Mesodermal cell (in vitro differentiated cells): ENCODE measurements around the gene FOXJ1.
A peak's percentile ranks its signal among the peaks of the same experiment; 100 is the strongest.

ENCODE experiments used
- H3K27ac ChIP-seq: 2 replicates; pipeline ENCODE4 v1.7.0; 2013; ENCODE audit warnings: mild to moderate bottlenecking, low read depth, low read length, moderate library complexity; ENCODE audit not compliant: severe bottlenecking
- H3K36me3 ChIP-seq: 2 replicates; pipeline ENCODE4 v1.7.1; 2013; ENCODE audit warnings: mild to moderate bottlenecking, low read length, moderate library complexity; ENCODE audit not compliant: control insufficient read depth, insufficient read depth
- H3K4me1 ChIP-seq: one replicate; pipeline ENCODE4 v1.7.1; 2013; ENCODE audit warnings: mild to moderate bottlenecking, low read length; ENCODE audit not compliant: insufficient read depth, control insufficient read depth, poor library complexity, severe bottlenecking
- H3K4me3 ChIP-seq: 2 replicates; pipeline ENCODE4 v1.7.0; 2013; ENCODE audit warnings: low read length, control low read depth, mild to moderate bottlenecking; ENCODE audit not compliant: insufficient read depth, poor library complexity, severe bottlenecking; ENCODE audit errors: extremely low read depth
- H3K9me3 ChIP-seq: 2 replicates; pipeline ENCODE4 v1.7.1; 2013; ENCODE audit warnings: mild to moderate bottlenecking, low read length, moderate library complexity; ENCODE audit not compliant: control insufficient read depth
- WGBS, 2 experiments: methylation state at CpG; one replicate each; pipeline ENCODE4 v1.1.5; 2013; ENCODE audit warnings: missing lambda C conversion rate in 2 of 2; ENCODE audit not compliant: insufficient coverage in 2 of 2; 5-methylcytosine and 5-hydroxymethylcytosine counted together

The FOXJ1 gene

GRCh38 chr17:76122431-76123190, 18.4 kb downstream of the FOXJ1 start:
- WGBS, 2 experiments, result 86 to 88% methylated on average over 19 to 22 of the region's 24 CpGs
- Histone ChIP-seq H3K4me1 (no peaks in the 10 kb centered on the region), H3K36me3 (no peaks in the 10 kb centered on the region), H3K9me3 (no peaks in the 10 kb centered on the region), H3K27ac (no peak overlapping the region), H3K4me3 (no peak overlapping the region)

- Histone ChIP-seq H3K9me3 (no peaks in the 10 kb centered on the region), H3K4me1 (no peaks in the 10 kb centered on the region), H3K4me3 (no peak overlapping the region), H3K36me3 (no peaks in the 10 kb centered on the region), H3K27ac (no peak overlapping the region)
- 64 to 72% methylated on average over 25 to 42 of the region's 42 CpGs for WGBS, 2 experiments
Observed at GRCh38 chr17:76121932-76122430, 19.1 kb downstream of the FOXJ1 start.

- Histone ChIP-seq H3K36me3 (no peaks in the 10 kb centered on the region), H3K4me3 (no peak overlapping the region), H3K9me3 (no peaks in the 10 kb centered on the region), H3K4me1 (no peaks in the 10 kb centered on the region), H3K27ac (no peak overlapping the region)
- 80% methylated on average over 5 of the region's 5 CpGs for WGBS, 2 experiments
Observed at GRCh38 chr17:76120658-76121008, 20.4 kb downstream of the FOXJ1 start.

GRCh38 chr17:76119409-76120371, 21.4 kb downstream of the FOXJ1 start:
- Histone ChIP-seq H3K27ac (no peak overlapping the region), H3K4me1 (no peaks in the 10 kb centered on the region), H3K4me3 (no peak overlapping the region), H3K9me3 (no peaks in the 10 kb centered on the region), H3K36me3 (no peaks in the 10 kb centered on the region)
- 73 to 77% methylated on average over 15 to 18 of the region's 19 CpGs for WGBS, 2 experiments

GRCh38 chr17:76115138-76115754, 25.8 kb downstream of the FOXJ1 start:
- Histone ChIP-seq H3K4me1 (no peaks in the 10 kb centered on the region), H3K9me3 (no peaks in the 10 kb centered on the region), H3K4me3 (no peak overlapping the region), H3K36me3 (no peaks in the 10 kb centered on the region), H3K27ac (no peak overlapping the region)
- 80 to 100% methylated on average over 1 of the region's 7 CpGs for WGBS, 2 experiments

- 94 to 100% methylated on average over 2 of the region's 2 CpGs for WGBS, 2 experiments
- no peak overlapping the region for H3K4me3 ChIP-seq
- no peaks in the 10 kb centered on the region for H3K9me3 ChIP-seq
- H3K27ac ChIP-seq, result no peak overlapping the region
- H3K4me1 ChIP-seq, result no peaks in the 10 kb centered on the region
- H3K36me3 ChIP-seq, result no peaks in the 10 kb centered on the region
Observed at GRCh38 chr17:76111956-76112355, 29.1 kb downstream of the FOXJ1 start.

- Histone ChIP-seq H3K9me3 (no peaks in the 10 kb centered on the region), H3K36me3 (no peaks in the 10 kb centered on the region), H3K27ac (no peak overlapping the region), H3K4me3 (no peak overlapping the region), H3K4me1 (no peaks in the 10 kb centered on the region)
- 86% methylated on average over 2 of the region's 6 CpGs; no CpG with 5 or more reads in 1 of the 2 experiments for WGBS, 2 experiments
Observed at GRCh38 chr17:76107509-76107908, 33.5 kb downstream of the FOXJ1 start.

GRCh38 chr17:76106703-76107102, 34.3 kb downstream of the FOXJ1 start:
- 100% methylated on average over 1 of the region's 3 CpGs; no CpG with 5 or more reads in 1 of the 2 experiments for WGBS, 2 experiments
- H3K4me3 ChIP-seq, result no peak overlapping the region
- no peak overlapping the region for H3K27ac ChIP-seq

GRCh38 chr17:76104896-76105231, 36.2 kb downstream of the FOXJ1 start:
- peaks cover 5% of the 10 kb centered on the region for H3K4me1 ChIP-seq
- no peak overlapping the region for H3K27ac ChIP-seq
- WGBS, 2 experiments, result 93 to 99% methylated on average over 2 to 4 of the region's 5 CpGs
- peaks cover 25% of the 10 kb centered on the region for H3K36me3 ChIP-seq
- H3K4me3 ChIP-seq, result no peak overlapping the region
- H3K9me3 ChIP-seq, result no peaks in the 10 kb centered on the region

More at GRCh38 chr17:76106703-76107102, 34.3 kb downstream of the FOXJ1 start:
- H3K4me1 ChIP-seq, result peaks cover 5% of the 10 kb centered on the region
- H3K9me3 ChIP-seq, result no peaks in the 10 kb centered on the region
- peaks cover 7% of the 10 kb centered on the region for H3K36me3 ChIP-seq

- Histone ChIP-seq H3K4me1 (peaks cover 5% of the 10 kb centered on the region), H3K9me3 (no peaks in the 10 kb centered on the region), H3K27ac (peak overlapping the region; percentile 76), H3K36me3 (peaks cover 31% of the 10 kb centered on the region), H3K4me3 (peak overlapping the region; percentile 85)
- WGBS, 2 experiments, result 90 to 92% methylated on average over 19 to 26 of the region's 29 CpGs
Observed at GRCh38 chr17:76104140-76104895, 36.7 kb downstream of the FOXJ1 start.
